ENCODE measurements around the gene YIPF3. TPM values are rescaled to one million over a fixed set of nuclear protein-coding genes. Genes with fewer than 3 reads are reported as not detected.

Gene YIPF3
- total and polyA plus RNA-seq, 3 experiments from 2014 or later, result 48.9 to 86.5 (median 49.1) TPM

GRCh38 chr6:43509142-43509983 lies 7.4 kb downstream of the YIPF3 start:
- Histone ChIP-seq H3K36me3 (ENCODE audit: insufficient read depth, low read length) (peaks cover 17% of the 10 kb centered on the region), H3K4me1 (ENCODE audit: insufficient read depth, low read length) (peaks cover 16% of the 10 kb centered on the region), H3K9me3 (ENCODE audit: low read length) (no peaks in the 10 kb centered on the region), H3K27me3 (ENCODE audit: insufficient read depth, low read length, poor library complexity, severe bottlenecking) (peaks cover 10% of the 10 kb centered on the region), H3K27ac (ENCODE audit: low read depth, low read length) (no peak overlapping the region), H3K4me3 (ENCODE audit: low read length) (no peak overlapping the region)
- H3K36me3 Mint-ChIP-seq, result peaks cover 3 to 53% (median 9%) of the 10 kb centered on the region in 3 donors
- ChIA-PET CTCF (interaction anchor here (1.1 to 6.6 kb wide), 2 partner anchors 55 to 280 kb away, joined by 5 to 61 read pairs; partner anchors contain the start of genes DLK2 and DNPH1), POLR2A (interaction anchor here (0.5 to 1.4 kb wide), 7 partner anchors 9 to 495 kb away, joined by 3 to 14 read pairs (median 4); partner anchors contain the start of genes DLK2, KLHDC3 and MEA1)
- no peaks in the 10 kb centered on the region for H3K9me3 Mint-ChIP-seq
- H3K4me3 Mint-ChIP-seq, result peak overlapping the region; percentile 75 to 96 (median 82)
- peaks cover 24 to 48% (median 37%) of the 10 kb centered on the region in 3 donors for H3K4me1 Mint-ChIP-seq
- no peak for DNase-seq
- H3K27me3 Mint-ChIP-seq, result peaks cover 7 to 14% of the 10 kb centered on the region in 2 donors
- H3K27ac Mint-ChIP-seq, result peak overlapping the region in 6 of 8 donors; percentile 2 to 92 (median 80)

- CTCF ChIA-PET, result interaction anchor here (1.1 to 7.2 kb wide), 7 partner anchors 8 to 280 kb away, joined by 3 to 93 read pairs (median 9); partner anchors contain the start of genes DLK2, DNPH1, POLR1C and YIPF3
- Mint-ChIP-seq H3K4me1 (peaks cover 22 to 43% (median 37%) of the 10 kb centered on the region in 3 donors), H3K4me3 (peak overlapping the region; percentile 56 to 96 (median 82)), H3K36me3 (peaks cover 3 to 53% (median 8%) of the 10 kb centered on the region in 3 donors), H3K27me3 (peaks cover 7 to 14% of the 10 kb centered on the region in 2 donors), H3K9me3 (no peaks in the 10 kb centered on the region), H3K27ac (peak overlapping the region in 4 of 8 donors; percentile 14 to 85 (median 68))
- no peak overlapping the region for H3K4me3 ChIP-seq (ENCODE audit: low read length)
- H3K27me3 ChIP-seq (ENCODE audit: insufficient read depth, low read length, poor library complexity, severe bottlenecking), result peaks cover 10% of the 10 kb centered on the region
- no peak overlapping the region for H3K27ac ChIP-seq (ENCODE audit: low read depth, low read length)
- DNase-seq, result no peak
- POLR2A ChIA-PET, result interaction anchor here (1.4 to 1.7 kb wide), 2 partner anchors 54 to 284 kb away, joined by 3 to 4 read pairs; partner anchors contain the start of gene DLK2
- peaks cover 14% of the 10 kb centered on the region for H3K4me1 ChIP-seq (ENCODE audit: insufficient read depth, low read length)
- H3K36me3 ChIP-seq (ENCODE audit: insufficient read depth, low read length), result peaks cover 18% of the 10 kb centered on the region
- H3K9me3 ChIP-seq (ENCODE audit: low read length), result no peaks in the 10 kb centered on the region
These were observed 8.1 kb downstream of the YIPF3 start for GRCh38 chr6:43508481-43509141.

- H3K4me1 ChIP-seq (ENCODE audit: insufficient read depth, low read length), result peaks cover 14% of the 10 kb centered on the region
- peaks cover 10% of the 10 kb centered on the region for H3K27me3 ChIP-seq (ENCODE audit: insufficient read depth, low read length, poor library complexity, severe bottlenecking)
- no peak overlapping the region for H3K27ac ChIP-seq (ENCODE audit: low read depth, low read length)
- peak overlapping the region in 7 of 8 donors; percentile 5 to 95 (median 66) for H3K27ac Mint-ChIP-seq
- CTCF ChIA-PET, result interaction anchor here (0.6 to 7.2 kb wide), 32 partner anchors 9 to 691 kb away, joined by 3 to 93 read pairs (median 4); partner anchors contain the start of genes ABCC10, CRIP3, DLK2 and DNPH1
- POLR2A ChIA-PET, result interaction anchor here (0.7 to 1.7 kb wide), 6 partner anchors 9 to 278 kb away, joined by 3 to 4 read pairs (median 3); partner anchors contain the start of genes ABCC10, DLK2, DNPH1 and POLR1C
- no peaks in the 10 kb centered on the region for H3K9me3 ChIP-seq (ENCODE audit: low read length)
- peak overlapping the region in 1 of 7 donors; percentile 66 for H3K4me3 Mint-ChIP-seq
- peaks cover 5 to 14% of the 10 kb centered on the region in 2 donors for H3K27me3 Mint-ChIP-seq
- peaks cover 15% of the 10 kb centered on the region for H3K36me3 ChIP-seq (ENCODE audit: insufficient read depth, low read length)
- H3K9me3 Mint-ChIP-seq, result no peaks in the 10 kb centered on the region
- peak; percentile 65 to 83 (median 71) for DNase-seq
- H3K4me3 ChIP-seq (ENCODE audit: low read length), result no peak overlapping the region
- peaks cover 4 to 53% (median 13%) of the 10 kb centered on the region in 3 donors for H3K36me3 Mint-ChIP-seq
- H3K4me1 Mint-ChIP-seq, result peaks cover 16 to 35% (median 30%) of the 10 kb centered on the region in 3 donors
These were observed 9.9 kb downstream of the YIPF3 start for GRCh38 chr6:43506667-43507471.

- Histone ChIP-seq H3K4me3 (ENCODE audit: low read length) (no peak overlapping the region), H3K36me3 (ENCODE audit: insufficient read depth, low read length) (peaks cover 12% of the 10 kb centered on the region), H3K27me3 (ENCODE audit: insufficient read depth, low read length, poor library complexity, severe bottlenecking) (peaks cover 10% of the 10 kb centered on the region), H3K27ac (ENCODE audit: low read depth, low read length) (no peak overlapping the region), H3K9me3 (ENCODE audit: low read length) (no peaks in the 10 kb centered on the region), H3K4me1 (ENCODE audit: insufficient read depth, low read length) (peaks cover 14% of the 10 kb centered on the region)
- CTCF ChIA-PET, result interaction anchor here (0.6 to 7.2 kb wide), 24 partner anchors 10 to 690 kb away, joined by 3 to 93 read pairs (median 4); partner anchors contain the start of genes CRIP3, DLK2, POLR1C and TJAP1
- Mint-ChIP-seq H3K36me3 (peaks cover 4 to 53% (median 15%) of the 10 kb centered on the region in 3 donors), H3K4me3 (peak overlapping the region in 1 of 7 donors; percentile 66), H3K27me3 (peaks cover 5 to 14% of the 10 kb centered on the region in 2 donors), H3K27ac (peak overlapping the region; percentile 5 to 95 (median 50)), H3K9me3 (no peaks in the 10 kb centered on the region), H3K4me1 (peaks cover 14 to 30% (median 26%) of the 10 kb centered on the region in 3 donors)
- no peak for DNase-seq
- POLR2A ChIA-PET, result interaction anchor here (0.7 to 1.5 kb wide), 4 partner anchors 11 to 277 kb away, joined by 3 to 4 read pairs (median 3); partner anchors contain the start of genes ABCC10, DNPH1, POLR1C and YIPF3
These were observed 10.6 kb downstream of the YIPF3 start for GRCh38 chr6:43506171-43506570.

GRCh38 chr6:43505718-43506117 lies 11.0 kb downstream of the YIPF3 start:
- Histone ChIP-seq H3K27ac (ENCODE audit: low read depth, low read length) (no peak overlapping the region), H3K4me1 (ENCODE audit: insufficient read depth, low read length) (peaks cover 14% of the 10 kb centered on the region), H3K9me3 (ENCODE audit: low read length) (no peaks in the 10 kb centered on the region), H3K4me3 (ENCODE audit: low read length) (no peak overlapping the region), H3K27me3 (ENCODE audit: insufficient read depth, low read length, poor library complexity, severe bottlenecking) (peaks cover 10% of the 10 kb centered on the region), H3K36me3 (ENCODE audit: insufficient read depth, low read length) (peaks cover 15% of the 10 kb centered on the region)
- Mint-ChIP-seq H3K4me3 (no peak overlapping the region), H3K9me3 (no peaks in the 10 kb centered on the region), H3K36me3 (peaks cover 4 to 54% (median 15%) of the 10 kb centered on the region in 3 donors), H3K27ac (peak overlapping the region in 6 of 8 donors; percentile 17 to 95 (median 71)), H3K4me1 (peaks cover 14 to 28% (median 23%) of the 10 kb centered on the region in 3 donors), H3K27me3 (peaks cover 5 to 14% of the 10 kb centered on the region in 2 donors)
- ChIA-PET POLR2A (interaction anchor here (1.0 to 1.5 kb wide), 3 partner anchors 11 to 277 kb away, joined by 3 to 4 read pairs (median 3); partner anchors contain the start of genes ABCC10, DNPH1, POLR1C and YIPF3), CTCF (interaction anchor here (0.6 to 7.2 kb wide), 18 partner anchors 10 to 605 kb away, joined by 3 to 93 read pairs (median 4); partner anchors contain the start of genes CRIP3, DLK2, POLR1C and TJAP1)
- no peak for DNase-seq

- Mint-ChIP-seq H3K4me3 (no peak overlapping the region), H3K27me3 (peaks cover 5 to 14% of the 10 kb centered on the region in 2 donors), H3K4me1 (peaks cover 14 to 23% (median 19%) of the 10 kb centered on the region in 3 donors), H3K36me3 (peaks cover 4 to 62% (median 16%) of the 10 kb centered on the region in 3 donors), H3K9me3 (no peaks in the 10 kb centered on the region), H3K27ac (peak overlapping the region in 2 of 8 donors; percentile 24 to 29)
- no peak for DNase-seq
- peaks cover 18% of the 10 kb centered on the region for H3K36me3 ChIP-seq (ENCODE audit: insufficient read depth, low read length)
- H3K4me1 ChIP-seq (ENCODE audit: insufficient read depth, low read length), result peaks cover 14% of the 10 kb centered on the region
- no peaks in the 10 kb centered on the region for H3K9me3 ChIP-seq (ENCODE audit: low read length)
- H3K27me3 ChIP-seq (ENCODE audit: insufficient read depth, low read length, poor library complexity, severe bottlenecking), result peaks cover 10% of the 10 kb centered on the region
- ChIA-PET CTCF (interaction anchor here (0.9 to 7.2 kb wide), 9 partner anchors 11 to 362 kb away, joined by 3 to 93 read pairs (median 8); partner anchors contain the start of genes DLK2, POLR1C, TJAP1 and YIPF3), POLR2A (interaction anchor here (0.6 to 1.3 kb wide), 2 partner anchors 135 to 276 kb away, joined by 3 read pairs; partner anchors contain the start of genes DNPH1 and ZNF318)
- no peak overlapping the region for H3K27ac ChIP-seq (ENCODE audit: low read depth, low read length)
- H3K4me3 ChIP-seq (ENCODE audit: low read length), result no peak overlapping the region
These were observed 11.8 kb downstream of the YIPF3 start for GRCh38 chr6:43504756-43505593.

Data from CD8-positive, alpha-beta memory T cell (primary cell).